GM18502 (cell line): Measurements from ENCODE around the gene FAM227B.
"Not testable (repeated sequence)": the region's sequence is repeated elsewhere in the genome, so short reads cannot be mapped to it uniquely, and the experiment has no call there.

ENCODE experiments used
- ATAC-seq: cut with Tn5 transposase; IDR thresholded peaks from one replicate; pipeline ENCODE4 v1.9.1; 2021; ENCODE audit warnings: mild to moderate bottlenecking; ENCODE audit not compliant: unreplicated experiment, poor library complexity

Gene FAM227B

GRCh38 chr15:49619226-49619625 lies 1.4 kb downstream of the FAM227B start:
- no peak for ATAC-seq

- not testable (repeated sequence) for ATAC-seq
These were observed 8.4 kb downstream of the FAM227B start for GRCh38 chr15:49612240-49612639.

DNA sequence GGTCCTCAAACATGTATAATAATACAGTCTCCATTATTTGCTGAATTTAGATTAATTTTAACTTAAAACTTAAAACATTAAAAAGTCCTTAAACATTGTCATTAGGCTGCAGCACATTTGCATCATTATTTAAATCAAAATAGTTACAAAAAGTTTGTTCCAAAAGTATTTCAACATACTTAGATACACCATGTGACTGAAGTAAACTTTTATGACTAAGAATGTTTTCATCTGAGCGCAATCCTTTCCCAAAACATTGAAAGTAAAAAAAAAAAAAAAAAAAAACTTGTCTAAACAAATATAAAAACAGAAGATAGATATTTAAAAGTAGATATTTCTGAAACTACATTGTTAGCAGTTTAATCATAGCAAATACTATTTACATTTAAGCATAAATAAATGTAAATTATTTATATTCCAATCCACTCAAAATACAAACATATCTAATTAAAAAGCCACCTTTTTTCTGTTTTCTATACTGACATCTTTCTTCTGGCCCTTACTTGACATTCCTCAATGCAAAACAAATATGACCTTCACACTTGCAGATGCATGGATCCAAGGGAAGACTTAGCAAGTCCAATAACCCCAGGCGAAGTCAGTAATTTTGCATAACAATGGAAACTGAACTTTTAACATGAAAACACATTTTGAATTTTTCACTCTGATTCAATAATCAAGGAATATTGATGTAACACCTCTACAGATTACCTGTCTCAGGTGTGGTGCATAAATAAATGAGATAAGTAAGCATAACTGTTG lies 10.3 kb downstream of the FAM227B start:
- no peak for ATAC-seq

DNA sequence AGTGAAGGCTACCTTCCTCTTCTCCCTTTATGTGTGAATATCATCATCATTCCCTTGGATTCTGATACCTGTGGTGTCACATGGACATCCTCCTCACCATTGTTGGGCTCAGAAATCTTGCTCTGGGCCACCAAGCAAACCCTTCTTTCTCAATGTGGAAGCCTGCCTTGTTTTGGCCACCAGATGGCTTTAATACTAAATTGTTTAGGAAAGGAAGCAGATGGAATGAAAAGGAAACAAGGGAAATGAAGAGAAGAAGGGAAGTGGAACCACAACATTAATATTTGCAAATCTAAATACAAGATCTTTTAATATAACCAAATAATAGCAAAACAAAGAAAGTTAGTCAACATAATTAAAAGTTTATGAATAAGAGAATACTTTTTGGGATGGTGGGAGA lies 14.0 kb downstream of the FAM227B start:
- ATAC-seq, result no peak

- ATAC-seq, result no peak
These were observed 15.0 kb downstream of the FAM227B start for GRCh38 chr15:49605588-49605987.

DNA sequence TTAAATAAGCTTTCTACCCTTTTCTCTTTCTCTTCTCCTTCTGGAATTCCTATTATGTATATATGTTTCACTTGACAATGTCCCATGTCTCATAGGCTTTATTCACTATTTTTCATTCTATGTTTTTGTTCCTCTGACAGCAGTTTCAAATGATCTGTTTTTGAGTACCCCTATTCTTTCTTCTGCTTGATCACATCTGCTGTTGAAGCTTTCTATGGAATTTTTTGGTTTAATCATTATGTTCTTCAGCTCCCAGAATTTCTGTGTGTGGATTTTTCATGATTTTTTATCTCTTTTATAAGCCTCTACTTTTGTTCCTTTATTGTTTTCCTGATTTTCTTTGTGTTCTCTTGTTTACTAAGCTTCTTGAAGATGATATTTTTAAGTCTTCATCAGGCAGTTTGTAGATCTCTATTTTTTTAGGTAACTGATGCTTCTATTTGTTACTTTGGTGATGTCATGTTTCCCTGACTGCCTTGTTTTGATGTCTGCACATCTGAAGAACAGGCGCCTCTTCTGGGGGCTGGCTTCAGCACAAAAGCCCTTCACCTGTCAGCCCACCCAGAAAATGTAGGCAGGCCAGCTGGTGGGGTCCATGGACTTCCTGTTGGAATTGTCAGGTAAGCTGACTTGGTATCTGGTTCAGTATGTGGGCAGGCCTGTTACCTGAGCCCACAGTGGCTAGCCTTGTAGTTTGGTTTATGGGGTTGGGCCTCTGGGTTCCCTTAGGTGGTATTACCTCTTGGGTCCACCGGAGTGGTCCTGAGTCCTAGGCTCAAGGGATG lies 15.8 kb downstream of the FAM227B start:
- no peak for ATAC-seq

- ATAC-seq, result not testable (repeated sequence)
These were observed 27.7 kb downstream of the FAM227B start for GRCh38 chr15:49592829-49593316.

GRCh38 chr15:49589030-49589429 lies 31.6 kb downstream of the FAM227B start:
- ATAC-seq, result peak; percentile 86

DNA sequence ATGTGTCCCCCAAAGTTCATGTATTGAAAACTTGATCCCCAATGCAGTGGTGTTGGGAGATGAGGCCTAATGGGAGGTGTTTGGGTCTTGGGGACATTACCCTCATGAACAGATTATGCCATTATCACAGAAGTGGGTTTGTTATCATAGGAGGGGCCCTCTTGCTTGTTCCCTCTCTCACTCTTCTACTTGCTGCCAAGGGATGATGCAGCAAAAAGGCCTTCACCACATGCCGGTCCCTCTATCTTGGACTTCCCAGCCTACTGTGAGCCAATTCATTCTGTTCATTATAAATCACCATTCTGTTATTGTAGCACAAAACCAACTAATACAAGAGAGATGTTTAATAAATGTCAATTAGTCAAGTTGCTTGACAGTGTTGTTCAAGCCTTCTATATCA lies 47.2 kb downstream of the FAM227B start:
- no peak for ATAC-seq

GRCh38 chr15:49570672-49571071 lies 49.9 kb downstream of the FAM227B start:
- ATAC-seq, result no peak

GRCh38 chr15:49570174-49570573 lies 50.4 kb downstream of the FAM227B start:
- no peak for ATAC-seq

GRCh38 chr15:49560045-49560444 lies 60.6 kb downstream of the FAM227B start:
- no peak for ATAC-seq

DNA sequence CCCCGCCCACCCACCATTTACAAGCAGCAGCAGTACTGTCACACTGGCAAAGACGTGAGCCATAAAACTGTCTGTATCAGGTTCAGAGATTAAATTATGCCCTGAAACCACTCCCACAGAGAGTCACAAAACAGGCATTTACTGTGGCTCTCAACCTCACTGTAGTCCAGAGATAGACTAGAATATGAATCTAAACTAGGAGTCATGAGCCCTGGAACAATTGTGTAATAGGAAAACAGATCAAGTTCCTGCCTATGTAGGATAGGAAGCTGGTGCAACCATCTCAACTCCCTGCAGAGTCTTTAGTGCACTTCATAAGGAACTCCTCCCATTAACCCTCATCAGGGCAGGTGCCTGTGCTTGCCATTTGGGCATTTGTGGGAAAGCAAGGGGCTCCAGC lies 61.7 kb downstream of the FAM227B start:
- ATAC-seq, result no peak

DNA sequence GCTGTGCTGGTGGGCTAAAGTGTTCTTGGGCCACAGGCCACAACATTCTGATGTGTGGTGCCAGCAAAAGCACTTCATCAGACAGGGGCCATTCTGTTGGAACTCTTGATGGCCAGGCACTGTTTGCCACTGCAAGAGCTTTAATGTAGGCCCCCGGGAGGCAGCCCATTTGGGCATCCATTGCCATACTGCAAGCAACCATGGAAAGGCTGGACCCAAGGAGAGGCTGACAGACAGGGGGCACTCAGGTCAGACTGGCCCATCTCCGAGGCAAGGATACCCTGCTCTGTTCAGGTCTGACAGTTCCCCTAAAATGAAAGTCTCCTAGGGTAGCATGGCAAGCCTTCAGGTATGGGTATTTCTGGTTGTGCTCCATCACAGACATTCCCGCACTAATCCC lies 64.2 kb downstream of the FAM227B start:
- no peak for ATAC-seq

GRCh38 chr15:49550342-49550741 lies 70.3 kb downstream of the FAM227B start:
- not testable (repeated sequence) for ATAC-seq

DNA sequence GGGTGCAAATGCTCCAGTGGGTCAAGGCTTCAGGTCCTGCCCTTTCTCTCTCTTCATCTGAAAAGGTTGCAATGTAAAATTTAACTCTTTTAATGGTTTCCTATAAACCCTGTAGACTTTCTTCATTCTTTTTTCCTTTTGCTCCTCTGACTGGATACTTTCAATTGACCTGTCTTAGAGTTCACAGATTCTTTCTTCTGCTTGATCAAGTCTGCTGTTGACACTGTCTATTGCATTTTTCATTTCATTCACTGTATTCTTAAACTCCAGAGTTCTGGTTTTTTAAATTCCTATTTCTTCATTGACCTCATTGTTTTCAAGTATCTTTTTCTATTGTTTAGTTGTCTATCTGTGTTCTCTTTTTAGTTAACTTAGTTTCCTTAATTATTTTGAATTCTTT lies 82.1 kb downstream of the FAM227B start:
- no peak for ATAC-seq

DNA sequence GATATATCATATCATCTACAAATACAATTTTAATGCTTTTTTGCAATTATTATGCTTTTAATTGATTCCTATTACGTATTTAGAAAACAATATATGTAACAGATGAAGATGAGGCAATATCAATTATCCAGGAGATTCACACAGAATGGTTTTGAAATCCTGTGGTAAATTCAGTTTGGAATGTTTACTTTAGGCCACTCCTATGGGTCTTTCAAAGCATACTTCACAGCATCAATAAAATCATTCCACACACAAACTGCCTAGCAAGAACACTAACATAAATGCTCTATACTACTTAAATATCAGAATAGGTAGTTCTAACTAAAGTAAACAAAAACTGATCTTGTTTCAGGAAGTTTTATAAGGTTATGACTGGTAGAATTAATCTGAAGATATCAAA lies 90.5 kb downstream of the FAM227B start:
- ATAC-seq, result no peak

GRCh38 chr15:49528289-49528688 lies 92.3 kb downstream of the FAM227B start:
- no peak for ATAC-seq

GRCh38 chr15:49521802-49522201 lies 98.8 kb downstream of the FAM227B start:
- ATAC-seq, result no peak

DNA sequence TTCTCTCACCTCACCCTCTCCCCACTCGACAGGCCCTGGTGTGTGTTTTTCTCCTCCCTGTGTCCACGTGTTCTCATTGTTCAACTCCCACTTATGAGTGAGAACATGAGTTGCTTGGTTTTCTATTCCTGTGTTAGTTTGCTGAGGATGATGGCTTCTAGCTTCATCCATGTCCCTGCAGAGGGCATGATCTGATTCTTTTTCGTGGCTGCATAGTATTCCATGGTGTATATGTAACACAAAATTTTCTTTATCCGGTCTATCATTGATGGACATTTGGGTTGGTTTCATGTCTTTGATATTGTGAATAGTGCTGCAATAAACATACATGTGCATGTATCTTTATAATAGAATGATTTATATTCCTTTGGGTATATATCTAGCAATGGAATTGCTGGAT lies 107.9 kb downstream of the FAM227B start:
- not testable (repeated sequence) for ATAC-seq

- no peak for ATAC-seq
These were observed 113.4 kb downstream of the FAM227B start for GRCh38 chr15:49507261-49507660.

- no peak for ATAC-seq
These were observed 114.3 kb downstream of the FAM227B start for GRCh38 chr15:49506341-49506740.
